Tracheal epithelial cell (primary cell): ENCODE results near the gene SEH1L. TPM values are rescaled to one million over a fixed set of nuclear protein-coding genes. Genes with fewer than 3 reads are reported as not detected.

Experiments
- total RNA-seq: library from RNA; depleted of rRNA; stranded (reverse); fragments of >200 nt; gene quantifications from 2 replicates; pipeline ENCODE4 v1.2.1, GENCODE V29; 2014

Gene SEH1L
- 90.4 and 103 TPM in 2 replicates for total RNA-seq

GRCh38 chr18:12947285-12948049, at the start of gene SEH1L:
SEH1L (plus strand) TSS chr18:12948011; CDS start chr18:12948122, 111 bp downstream.

GRCh38 chr18:12990967-12991820, 43.4 kb downstream of the SEH1L start, which contains the start of gene CEP192:
CEP192 (plus strand) TSS chr18:12991362; CDS start chr18:12999425, 8,063 bp downstream.

Other genes starting within 250 kb of the SEH1L start
- gene CEP76, start 245.3 kb upstream of the SEH1L start, total RNA-seq: 9.4 and 14.5 TPM in 2 replicates
- gene PSMG2, start 245.0 kb upstream of the SEH1L start, total RNA-seq: 63.1 and 68.0 TPM in 2 replicates
- 35.4 and 42.0 TPM in 2 replicates for gene PTPN2, start 63.8 kb upstream of the SEH1L start, total RNA-seq
- gene CEP192, start 43.4 kb downstream of the SEH1L start, total RNA-seq: 26.5 and 33.2 TPM in 2 replicates